Tibial artery (tissue), 4 donors: ENCODE results near the gene PI16.

ENCODE experiments used
- DNase-seq, 2 donors: peaks; one replicate each; pipeline ENCODE4 v3.0.0-alpha.2; 2019
- H3K27ac ChIP-seq, 2 donors: fragments of 200-600 bp; sonication (generic) in 1 of 2; 1 replicate in 1 of 2; 2 replicates in 1 of 2; pipeline ENCODE4 v1.5.1; 2018 to 2019; ENCODE audit warnings: mild to moderate bottlenecking in 1 of 2
- H3K27me3 ChIP-seq, 2 donors: fragments of 200-600 bp; sonication (generic) in 1 of 2; one replicate each; pipeline versions ENCODE4 v1.5.1 to v1.6.0; 2016 to 2019
- H3K36me3 ChIP-seq, 3 donors: fragments of 200-600 bp; sonication (generic) in 2 of 3; one replicate each; pipeline ENCODE4 v1.5.1; 2016 to 2019; ENCODE audit warnings: mild to moderate bottlenecking in 2 of 3
- H3K4me1 ChIP-seq, 4 donors: fragments of 200-600 bp; sonication (generic) in 2 of 4; 1 replicate in 3 of 4; 2 replicates in 1 of 4; pipeline ENCODE4 v1.5.1; 2016 to 2019
- H3K4me3 ChIP-seq, 2 donors: fragments of 200-600 bp; sonication (generic) in 1 of 2; 1 replicate in 1 of 2; 2 replicates in 1 of 2; pipeline ENCODE4 v1.5.1; 2018 to 2019; ENCODE audit warnings: mild to moderate bottlenecking in 2 of 2
- H3K9me3 ChIP-seq, 3 donors: fragments of 200-600 bp; sonication (generic) in 1 of 3; one replicate each; pipeline ENCODE4 v1.5.1; 2016 to 2019
- intact Hi-C: fragments of 100-400 bp; cut with DNase I; formaldehyde crosslinking; loops from one replicate; pipeline ENCODE4 v1.15.0; 2023; ENCODE audit warnings: low total_unique reads
- TF ChIP-seq, protein P1 (sequence below), 2 experiments: fragments of 200-600 bp in 1 of 2; fragments of 450-650 bp in 1 of 2; IDR thresholded peaks; one replicate each; pipeline ENCODE4 v1.5.1; 2017 to 2019; ENCODE audit warnings: antibody characterized with exemption in 2 of 2, mild to moderate bottlenecking in 1 of 2, moderate library complexity in 1 of 2

The PI16 gene

GRCh38 chr6:36908747-36909146 is 45.8 kb upstream of the PI16 start:
- H3K36me3 ChIP-seq: peaks cover 15 to 33% (median 21%) of the 10 kb centered on the region in 3 donors
- no peak overlapping the region for H3K4me3 ChIP-seq
- intact Hi-C loops: no loop called here
- H3K27ac ChIP-seq: no peak overlapping the region
- TF ChIP-seq, protein P1, sequence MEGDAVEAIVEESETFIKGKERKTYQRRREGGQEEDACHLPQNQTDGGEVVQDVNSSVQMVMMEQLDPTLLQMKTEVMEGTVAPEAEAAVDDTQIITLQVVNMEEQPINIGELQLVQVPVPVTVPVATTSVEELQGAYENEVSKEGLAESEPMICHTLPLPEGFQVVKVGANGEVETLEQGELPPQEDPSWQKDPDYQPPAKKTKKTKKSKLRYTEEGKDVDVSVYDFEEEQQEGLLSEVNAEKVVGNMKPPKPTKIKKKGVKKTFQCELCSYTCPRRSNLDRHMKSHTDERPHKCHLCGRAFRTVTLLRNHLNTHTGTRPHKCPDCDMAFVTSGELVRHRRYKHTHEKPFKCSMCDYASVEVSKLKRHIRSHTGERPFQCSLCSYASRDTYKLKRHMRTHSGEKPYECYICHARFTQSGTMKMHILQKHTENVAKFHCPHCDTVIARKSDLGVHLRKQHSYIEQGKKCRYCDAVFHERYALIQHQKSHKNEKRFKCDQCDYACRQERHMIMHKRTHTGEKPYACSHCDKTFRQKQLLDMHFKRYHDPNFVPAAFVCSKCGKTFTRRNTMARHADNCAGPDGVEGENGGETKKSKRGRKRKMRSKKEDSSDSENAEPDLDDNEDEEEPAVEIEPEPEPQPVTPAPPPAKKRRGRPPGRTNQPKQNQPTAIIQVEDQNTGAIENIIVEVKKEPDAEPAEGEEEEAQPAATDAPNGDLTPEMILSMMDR (IDR thresholded peaks at IDR 0.05): no peak
- no peaks in the 10 kb centered on the region for H3K27me3 ChIP-seq
- H3K4me1 ChIP-seq: peaks cover 0 to 37% (median 30%) of the 10 kb centered on the region in 4 donors
- H3K9me3 ChIP-seq: no peaks in the 10 kb centered on the region
- no peak for DNase-seq

DNA sequence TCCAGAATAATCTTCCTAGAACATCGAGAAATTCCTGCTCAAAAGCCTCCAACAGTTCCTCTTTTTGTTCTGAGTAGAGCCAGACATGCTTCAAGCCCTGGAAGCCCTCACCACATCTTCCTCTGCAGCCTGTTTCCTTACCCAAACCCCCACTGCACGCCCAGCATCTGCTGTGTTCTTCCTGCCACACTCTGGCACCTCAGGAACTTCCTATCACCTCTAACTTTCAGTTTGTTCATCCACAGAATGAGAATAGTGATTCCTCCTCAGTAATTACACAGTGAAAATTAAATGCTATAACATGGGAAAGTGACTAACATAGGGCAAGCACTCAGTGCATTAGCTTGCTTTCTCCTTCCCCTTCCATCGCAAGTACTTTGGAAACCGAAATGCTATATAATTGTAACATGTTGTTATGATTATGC is 42.5 kb upstream of the PI16 start:
- TF ChIP-seq, protein P1 (IDR thresholded peaks at IDR 0.05): no peak
- Histone ChIP-seq H3K4me3 (no peak overlapping the region), H3K9me3 (no peaks in the 10 kb centered on the region), H3K27ac (no peak overlapping the region), H3K36me3 (peaks cover 30 to 62% (median 47%) of the 10 kb centered on the region in 3 donors), H3K27me3 (no peaks in the 10 kb centered on the region), H3K4me1 (peaks cover 0 to 28% (median 19%) of the 10 kb centered on the region in 4 donors)
- no peak for DNase-seq
- intact Hi-C loops: no loop called here

DNA sequence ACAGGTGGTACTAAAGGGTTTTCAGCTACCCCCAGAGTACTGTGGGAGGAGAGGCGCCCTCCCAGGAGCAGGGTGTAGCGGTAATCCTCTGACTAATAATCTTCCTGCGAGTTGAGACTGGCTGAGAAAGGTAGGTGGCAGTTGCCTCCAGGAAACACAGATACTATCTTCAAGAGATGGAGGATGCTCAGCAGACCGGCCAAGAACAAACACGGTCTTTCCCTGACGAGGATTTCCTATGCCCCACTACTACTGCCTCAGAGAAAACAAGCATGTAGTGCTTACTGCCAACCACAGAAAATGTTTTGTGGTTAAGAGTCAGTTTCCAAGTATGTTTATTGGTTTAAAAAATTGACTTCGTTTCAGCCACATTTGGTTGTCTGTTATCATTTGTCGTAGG is 42.0 kb upstream of the PI16 start:
- no peak for DNase-seq
- Histone ChIP-seq H3K9me3 (no peaks in the 10 kb centered on the region), H3K4me3 (no peak overlapping the region), H3K36me3 (peaks cover 30 to 64% (median 48%) of the 10 kb centered on the region in 3 donors), H3K27ac (no peak overlapping the region), H3K27me3 (no peaks in the 10 kb centered on the region), H3K4me1 (peaks cover 3 to 28% (median 19%) of the 10 kb centered on the region in 4 donors)
- TF ChIP-seq, protein P1 (IDR thresholded peaks at IDR 0.05): no peak
- intact Hi-C loops: no loop called here

- H3K4me1 ChIP-seq: peaks cover 3 to 26% (median 19%) of the 10 kb centered on the region in 4 donors
Observed at GRCh38 chr6:36913082-36913481, 41.5 kb upstream of the PI16 start.

DNA sequence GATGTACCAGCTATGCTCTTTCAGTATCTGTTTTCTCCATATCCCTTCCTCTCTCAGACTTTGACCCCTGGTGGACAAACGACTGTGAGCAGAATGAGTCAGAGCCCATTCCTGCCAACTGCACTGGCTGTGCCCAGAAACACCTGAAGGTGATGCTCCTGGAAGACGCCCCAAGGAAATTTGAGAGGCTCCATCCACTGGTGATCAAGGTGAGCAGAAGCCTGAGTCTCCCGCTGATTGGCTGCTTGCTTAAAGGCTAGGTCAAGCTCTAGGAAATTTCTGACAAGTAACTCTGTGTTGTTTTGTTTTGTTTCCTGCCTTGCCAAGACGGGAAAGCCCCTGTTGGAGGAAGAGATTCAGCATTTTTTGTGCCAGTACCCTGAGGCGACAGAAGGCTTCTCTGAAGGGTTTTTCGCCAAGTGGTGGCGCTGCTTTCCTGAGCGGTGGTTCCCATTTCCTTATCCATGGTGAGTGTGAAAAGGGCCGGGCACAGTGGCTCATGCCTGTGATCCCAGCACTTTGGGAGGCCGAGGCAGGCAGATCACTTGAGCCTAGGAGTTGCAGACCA is 40.2 kb upstream of the PI16 start:
- peaks cover 30 to 82% (median 48%) of the 10 kb centered on the region in 3 donors for H3K36me3 ChIP-seq

More at GRCh38 chr6:36913082-36913481, 41.5 kb upstream of the PI16 start:
- DNase-seq: no peak
- H3K36me3 ChIP-seq: peaks cover 30 to 69% (median 48%) of the 10 kb centered on the region in 3 donors
- H3K27me3 ChIP-seq: no peaks in the 10 kb centered on the region
- H3K9me3 ChIP-seq: no peaks in the 10 kb centered on the region
- no peak overlapping the region for H3K4me3 ChIP-seq
- no peak overlapping the region for H3K27ac ChIP-seq
- intact Hi-C loops: no loop called here
- TF ChIP-seq, protein P1 (IDR thresholded peaks at IDR 0.05): no peak

More for the DNA sequence above, 40.2 kb upstream of the PI16 start:
- no peak overlapping the region for H3K4me3 ChIP-seq
- no peaks in the 10 kb centered on the region for H3K9me3 ChIP-seq
- peaks cover 3 to 33% (median 21%) of the 10 kb centered on the region in 4 donors for H3K4me1 ChIP-seq
- H3K27ac ChIP-seq: no peak overlapping the region
- intact Hi-C loops: no loop called here
- TF ChIP-seq, protein P1 (IDR thresholded peaks at IDR 0.05): no peak
- no peaks in the 10 kb centered on the region for H3K27me3 ChIP-seq
- no peak for DNase-seq
